Adrenal gland (tissue), 5 donors: ENCODE results near the gene SFTA2.

ENCODE experiments used
- POLR2A ChIP-seq, 2 donors: fragments of 450-650 bp; IDR thresholded peaks; one replicate each; pipeline ENCODE4 v1.6.1; 2017; ENCODE audit warnings: antibody characterized with exemption in 2 of 2, mild to moderate bottlenecking in 2 of 2, moderate library complexity in 1 of 2
- TF ChIP-seq, protein P1 (sequence below), 6 experiments: fragments of 450-650 bp in 4 of 6; fragments of 200-600 bp in 2 of 6; sonication (generic) in 1 of 6; IDR thresholded peaks; 1 replicate in 5 of 6; 2 replicates in 1 of 6; pipeline versions ENCODE4 v1.5.1 to v1.8.0; 2016 to 2021; ENCODE audit warnings: antibody characterized with exemption in 6 of 6, mild to moderate bottlenecking in 2 of 6, moderate library complexity in 1 of 6
- donor health status: DM: no; HTN: no; CAD: no.

- TF ChIP-seq, protein P1, sequence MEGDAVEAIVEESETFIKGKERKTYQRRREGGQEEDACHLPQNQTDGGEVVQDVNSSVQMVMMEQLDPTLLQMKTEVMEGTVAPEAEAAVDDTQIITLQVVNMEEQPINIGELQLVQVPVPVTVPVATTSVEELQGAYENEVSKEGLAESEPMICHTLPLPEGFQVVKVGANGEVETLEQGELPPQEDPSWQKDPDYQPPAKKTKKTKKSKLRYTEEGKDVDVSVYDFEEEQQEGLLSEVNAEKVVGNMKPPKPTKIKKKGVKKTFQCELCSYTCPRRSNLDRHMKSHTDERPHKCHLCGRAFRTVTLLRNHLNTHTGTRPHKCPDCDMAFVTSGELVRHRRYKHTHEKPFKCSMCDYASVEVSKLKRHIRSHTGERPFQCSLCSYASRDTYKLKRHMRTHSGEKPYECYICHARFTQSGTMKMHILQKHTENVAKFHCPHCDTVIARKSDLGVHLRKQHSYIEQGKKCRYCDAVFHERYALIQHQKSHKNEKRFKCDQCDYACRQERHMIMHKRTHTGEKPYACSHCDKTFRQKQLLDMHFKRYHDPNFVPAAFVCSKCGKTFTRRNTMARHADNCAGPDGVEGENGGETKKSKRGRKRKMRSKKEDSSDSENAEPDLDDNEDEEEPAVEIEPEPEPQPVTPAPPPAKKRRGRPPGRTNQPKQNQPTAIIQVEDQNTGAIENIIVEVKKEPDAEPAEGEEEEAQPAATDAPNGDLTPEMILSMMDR (IDR thresholded peaks at IDR 0.05), result no peak
- TF ChIP-seq POLR2A (IDR thresholded peaks at IDR 0.05), result no peak
These were observed 15.3 kb upstream of the SFTA2 start for GRCh38 chr6:30947231-30947630.
